CD4-positive, alpha-beta T cell treated with Interleukin-10 for 1 hour (primary cell): ENCODE results near the gene ZBTB20.

Experiments
- DNase-seq: peaks from one replicate; pipeline ENCODE4 v3.0.0-alpha.2; 2020

The ZBTB20 gene

DNA sequence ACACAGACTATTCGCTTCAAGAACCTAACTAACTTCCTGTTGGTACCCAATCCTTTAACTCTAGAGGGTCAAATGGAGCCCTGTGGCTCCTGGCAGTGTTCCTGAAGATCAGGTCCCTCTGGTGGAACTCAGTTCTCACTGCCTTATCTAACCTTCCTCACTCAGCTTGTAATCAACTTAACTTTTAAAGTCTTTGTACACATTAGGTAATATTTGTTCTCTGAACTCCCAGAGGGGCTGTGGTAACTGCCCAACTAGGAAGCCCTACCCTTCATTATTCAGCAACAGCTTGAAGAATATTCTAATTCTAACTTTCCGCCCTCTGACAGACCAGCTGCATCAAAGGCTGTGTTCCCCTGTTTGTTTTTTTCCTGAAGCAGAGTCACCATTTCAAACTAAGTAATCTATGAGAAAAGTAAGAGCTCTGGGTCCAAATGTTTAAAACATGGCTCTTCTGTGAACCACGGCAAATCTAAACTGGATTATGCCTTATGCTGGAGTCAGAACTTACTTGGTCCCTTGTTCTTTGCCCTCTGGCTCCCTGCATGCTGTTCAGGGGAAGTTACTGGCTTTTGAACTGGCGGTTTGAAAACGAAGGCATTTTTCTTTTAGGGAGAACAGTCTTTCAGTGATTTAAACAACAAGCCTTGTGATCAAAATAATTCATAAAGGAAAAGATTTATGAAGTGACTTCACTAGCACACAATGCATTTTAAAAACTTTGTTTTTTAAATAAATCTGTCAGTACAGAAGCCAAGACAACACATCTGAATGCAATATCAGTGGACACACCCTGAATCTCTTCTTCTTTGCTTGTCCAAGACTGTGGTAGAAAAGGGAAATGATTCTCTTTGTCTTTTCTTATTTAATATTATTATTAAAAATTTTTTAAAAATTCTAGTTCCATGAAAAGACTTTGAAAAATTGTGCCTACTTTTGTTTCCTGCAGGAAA is 487.7 kb downstream of the ZBTB20 start:
- no peak for DNase-seq

DNA sequence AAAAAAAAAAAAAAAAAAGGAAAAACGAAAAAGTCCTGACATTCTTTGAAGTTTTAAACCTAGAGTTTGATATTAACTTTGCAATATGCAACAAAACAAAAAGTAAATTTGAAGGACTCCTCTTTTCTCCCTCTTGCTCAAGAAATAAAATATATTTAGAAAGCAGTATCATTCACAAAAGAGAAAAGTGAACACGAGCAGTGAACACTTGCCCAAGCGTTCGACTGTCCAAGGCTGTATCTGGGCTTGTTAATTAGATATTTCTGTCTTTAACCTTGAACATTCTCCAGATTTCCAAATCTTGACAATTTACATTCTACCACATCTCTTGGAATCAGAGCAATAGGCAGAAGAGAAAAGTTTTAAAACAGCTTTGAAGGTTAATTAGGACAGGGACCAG is 495.5 kb downstream of the ZBTB20 start:
- no peak for DNase-seq

DNA sequence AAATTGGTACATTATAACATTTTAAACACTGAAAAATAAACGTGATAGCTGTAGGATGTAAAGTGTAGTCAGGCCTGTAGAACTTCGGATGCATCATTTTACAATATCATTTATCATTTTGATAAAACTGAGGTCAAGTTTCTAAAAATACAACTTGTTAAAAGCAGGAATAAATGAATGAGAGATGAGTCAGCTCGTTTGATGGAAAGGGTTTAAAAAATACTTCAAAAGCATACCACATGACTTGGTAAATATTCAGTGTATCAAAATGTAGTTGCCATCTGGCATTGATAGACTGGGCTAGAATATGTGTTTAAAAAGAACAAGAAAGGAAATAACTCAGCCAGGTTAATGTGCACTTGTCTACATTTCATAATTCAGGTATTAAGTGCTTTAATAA is 496.3 kb downstream of the ZBTB20 start:
- no peak for DNase-seq

DNA sequence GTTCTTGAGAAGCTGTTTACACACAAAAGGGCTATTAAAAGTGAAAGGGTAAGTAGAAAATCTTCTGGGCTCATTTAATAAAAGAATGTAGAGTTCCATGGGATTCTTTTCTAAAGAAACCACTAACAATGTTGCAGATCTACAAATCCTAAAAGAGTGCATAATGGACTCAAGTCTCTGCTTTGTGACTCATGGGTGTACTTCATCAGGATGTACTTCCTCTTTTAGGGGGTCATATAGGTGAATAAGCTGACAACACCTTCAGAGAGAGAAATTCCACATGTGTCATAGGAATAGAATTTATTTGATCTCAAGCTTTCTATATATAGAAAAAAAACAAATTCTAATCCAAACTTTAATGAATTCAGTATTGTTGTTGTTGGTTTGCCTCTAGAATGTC is 497.8 kb downstream of the ZBTB20 start:
- no peak for DNase-seq

DNA sequence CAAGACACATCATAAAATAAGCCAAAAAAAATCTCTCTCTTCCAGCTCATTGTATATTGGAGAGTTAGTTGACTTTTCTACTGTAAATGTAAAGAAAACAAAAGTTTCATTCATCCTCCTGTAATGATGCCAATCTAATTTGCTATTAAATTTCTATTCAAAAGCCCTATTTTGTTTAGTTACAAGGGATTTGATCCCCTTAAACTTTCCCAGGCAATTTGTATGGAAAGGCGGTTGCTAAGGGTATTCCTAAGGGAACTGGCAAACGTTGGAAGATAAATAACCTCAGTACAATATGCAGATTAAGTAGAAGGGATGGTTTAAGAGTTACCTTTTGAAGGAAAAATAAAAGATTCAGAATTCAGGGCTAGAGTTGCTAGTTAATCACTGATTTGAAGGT is 500.6 kb downstream of the ZBTB20 start:
- DNase-seq: no peak

DNA sequence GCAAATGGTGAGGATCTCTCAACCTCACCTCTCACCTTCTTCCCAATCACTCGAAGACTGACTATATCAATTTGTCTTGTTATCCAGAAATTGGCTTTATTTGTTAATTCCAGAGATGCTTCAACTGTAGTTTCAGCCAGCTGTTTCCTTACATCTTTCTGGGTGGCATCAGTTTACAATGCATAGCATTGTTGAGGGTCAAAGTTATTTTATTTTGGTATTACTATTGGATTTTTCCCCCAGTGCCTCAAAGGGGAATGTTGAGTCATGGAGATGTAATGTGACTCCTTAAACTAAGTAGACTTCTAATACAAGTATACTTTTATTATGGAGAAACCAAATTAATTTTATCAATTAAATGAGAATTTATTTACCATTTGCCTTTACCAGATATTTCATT is 501.7 kb downstream of the ZBTB20 start:
- no peak for DNase-seq

DNA sequence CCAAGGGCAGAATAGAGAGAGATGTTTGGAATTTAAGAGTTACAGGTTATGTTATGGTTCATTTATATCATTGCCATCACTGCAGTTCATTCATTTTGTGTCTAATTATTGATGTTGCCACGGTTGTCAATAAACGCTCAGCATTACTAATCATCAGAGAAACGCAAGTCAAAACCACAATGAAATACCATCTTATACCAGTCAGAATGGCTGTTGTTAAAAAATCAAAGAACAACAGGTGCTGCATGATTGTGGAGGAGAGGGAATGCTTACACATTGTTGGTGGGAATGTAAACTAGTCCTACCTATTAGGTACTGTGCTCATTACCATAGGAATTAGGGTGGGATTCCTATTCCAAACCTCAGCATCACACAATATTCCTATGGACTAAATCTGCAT is 502.7 kb downstream of the ZBTB20 start:
- DNase-seq: no peak

DNA sequence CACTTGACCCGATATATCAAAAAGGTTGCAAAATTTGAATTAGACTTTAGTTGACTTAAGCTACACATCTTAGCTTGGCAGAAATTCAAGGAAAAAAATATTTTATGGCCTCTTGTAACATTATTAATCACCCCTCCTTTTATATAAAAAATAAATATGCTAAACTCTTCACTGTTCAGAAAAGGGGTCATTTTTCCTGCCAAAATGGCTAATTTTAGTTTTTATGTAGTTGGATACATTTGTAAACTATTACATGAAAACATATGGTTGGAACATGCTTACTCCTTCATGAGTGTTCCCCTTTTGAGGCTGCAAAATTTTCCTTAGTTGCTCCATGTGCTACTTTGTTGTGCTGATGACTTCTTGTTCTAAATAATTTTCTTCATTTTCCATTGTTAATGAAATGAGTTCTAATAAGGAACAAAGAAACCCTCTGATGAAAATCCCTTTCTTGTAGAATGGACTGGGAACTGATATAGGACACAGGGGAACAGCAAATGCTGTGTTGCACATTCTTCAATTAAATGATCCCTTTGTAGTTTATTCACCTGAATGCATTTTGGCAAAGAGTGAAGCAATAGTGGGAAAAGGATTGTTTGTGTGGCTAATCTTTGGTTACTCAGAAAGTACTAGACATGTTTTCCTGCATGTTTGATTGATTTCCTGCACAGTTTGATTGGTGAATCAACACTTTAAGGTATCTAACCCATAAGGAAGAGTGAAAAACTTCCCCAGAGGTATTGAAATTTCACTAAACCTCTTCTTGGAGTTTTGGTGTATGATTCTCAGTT is 503.9 kb downstream of the ZBTB20 start:
- DNase-seq: no peak

DNA sequence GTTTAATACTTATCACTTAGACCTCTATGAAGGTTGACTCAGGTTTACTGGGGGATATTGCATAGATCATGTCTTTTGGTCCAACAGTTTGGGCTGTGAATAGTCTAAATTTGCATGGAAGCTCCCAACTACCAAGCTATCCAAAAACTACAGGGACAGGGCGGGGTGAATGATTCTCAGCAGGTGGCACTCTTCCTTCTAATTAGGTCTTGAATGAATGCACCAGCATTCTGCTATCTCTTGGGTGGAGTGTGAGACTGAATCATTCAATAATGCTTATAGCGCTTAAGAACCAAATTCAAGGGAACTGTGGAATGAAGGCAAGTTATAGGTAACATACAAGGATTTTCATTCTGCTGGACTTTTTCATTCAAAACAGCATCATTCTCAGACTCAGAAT is 507.0 kb downstream of the ZBTB20 start:
- DNase-seq: no peak

DNA sequence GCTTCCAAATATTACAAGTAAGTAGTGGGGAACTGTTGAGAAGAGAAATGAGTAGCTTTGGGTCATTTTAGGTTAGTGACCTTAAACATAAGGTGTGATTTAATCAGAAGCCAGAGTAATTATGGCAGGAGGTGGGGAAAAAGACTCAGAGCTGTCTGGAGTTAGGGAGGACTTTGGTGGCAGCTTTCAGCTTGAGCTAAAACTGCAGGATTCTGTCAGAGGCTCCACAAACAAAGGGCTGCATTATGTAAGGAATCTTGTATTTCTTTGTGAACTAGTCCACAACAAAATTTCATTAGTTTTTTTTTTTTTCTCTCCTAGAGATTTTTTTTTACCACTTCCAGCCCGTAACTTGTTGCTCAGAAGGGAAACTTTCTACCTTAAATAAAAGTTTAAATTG is 507.9 kb downstream of the ZBTB20 start:
- DNase-seq: no peak

DNA sequence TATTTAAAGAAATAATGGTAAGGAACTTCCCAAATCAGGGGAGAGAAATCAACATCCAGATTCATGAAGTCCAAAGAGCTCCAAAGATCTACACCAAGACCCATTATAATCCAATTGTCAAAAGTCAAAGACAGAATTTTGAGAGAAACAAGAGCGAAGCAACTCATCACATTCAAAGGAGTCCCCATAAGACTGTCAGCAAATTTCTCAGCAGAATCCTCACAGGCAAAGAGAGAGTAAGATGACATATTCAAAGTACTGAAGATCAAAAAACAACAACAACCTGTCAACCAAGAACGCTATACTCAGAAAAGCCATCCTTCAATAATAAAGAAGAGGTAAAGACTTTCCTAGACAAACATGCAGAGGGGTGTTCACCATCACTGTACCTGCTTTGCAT is 511.2 kb downstream of the ZBTB20 start:
- DNase-seq: no peak

DNA sequence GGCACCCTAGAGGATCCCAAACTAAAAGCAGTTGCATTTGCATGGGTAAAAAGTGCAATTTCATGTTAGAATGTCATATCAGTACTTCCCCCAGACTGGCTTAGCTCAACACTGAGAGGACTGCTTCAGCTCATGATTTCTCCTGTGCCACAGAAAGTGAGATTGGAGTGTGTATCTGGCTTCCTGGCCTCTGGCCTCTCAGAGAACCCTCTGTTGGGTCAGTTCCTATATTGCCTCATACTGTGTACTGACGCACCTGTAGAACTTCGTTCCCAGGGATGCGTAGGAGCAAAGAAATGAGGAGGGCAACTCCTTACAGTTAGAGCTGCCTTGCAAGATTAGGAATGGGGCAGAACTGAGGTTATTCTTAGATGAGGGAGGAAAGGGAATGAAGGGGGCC is 512.5 kb downstream of the ZBTB20 start:
- DNase-seq: no peak

DNA sequence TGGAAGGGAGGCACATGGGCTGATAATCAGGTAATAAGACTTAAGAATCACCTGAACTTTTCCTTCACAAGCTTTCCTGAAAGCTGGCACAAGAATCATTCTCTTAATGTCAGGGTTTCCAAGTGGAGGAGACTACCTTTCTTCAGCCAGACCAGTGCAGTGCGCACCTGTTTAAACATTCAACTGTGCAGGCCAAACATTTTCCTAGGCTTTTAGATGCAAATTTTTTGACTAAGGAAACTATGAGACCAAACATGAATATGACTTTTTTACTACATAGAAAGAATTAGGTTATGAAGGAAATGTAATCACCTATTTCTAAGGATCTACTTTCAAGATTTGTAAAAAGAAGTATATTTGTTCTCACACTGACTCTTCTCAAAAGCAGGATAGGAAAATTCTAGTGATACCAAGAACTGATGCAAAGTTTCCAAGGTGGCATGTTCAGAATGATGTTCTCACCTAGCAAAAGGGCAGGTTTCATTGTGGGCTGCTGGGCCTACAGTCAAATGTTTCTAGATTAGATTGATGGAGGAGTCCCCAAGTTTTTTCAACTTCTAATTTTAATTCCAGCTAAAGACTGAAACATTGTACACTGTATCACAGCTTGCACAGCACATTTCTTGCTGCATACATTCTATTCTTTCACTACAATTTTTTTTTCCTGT is 514.2 kb downstream of the ZBTB20 start:
- no peak for DNase-seq

DNA sequence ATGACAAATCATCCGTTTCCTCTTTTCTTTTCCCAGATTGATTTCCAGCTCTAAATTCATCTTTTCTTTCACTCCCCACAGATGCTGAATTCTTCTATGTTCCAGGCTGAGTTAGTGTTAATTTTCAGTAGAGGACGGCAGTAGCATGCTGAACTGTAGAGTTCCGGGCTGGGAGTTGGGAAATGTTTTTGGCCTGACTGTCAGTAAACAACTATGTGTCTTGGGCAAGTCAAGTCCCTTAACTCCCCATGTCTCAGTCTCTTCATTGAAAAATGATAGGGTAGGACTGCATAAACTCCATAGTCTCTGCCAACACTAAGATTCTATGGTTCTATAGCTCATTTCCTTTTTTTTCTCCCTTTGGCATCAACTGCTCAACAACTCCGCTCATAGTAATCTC is 519.3 kb downstream of the ZBTB20 start:
- no peak for DNase-seq

DNA sequence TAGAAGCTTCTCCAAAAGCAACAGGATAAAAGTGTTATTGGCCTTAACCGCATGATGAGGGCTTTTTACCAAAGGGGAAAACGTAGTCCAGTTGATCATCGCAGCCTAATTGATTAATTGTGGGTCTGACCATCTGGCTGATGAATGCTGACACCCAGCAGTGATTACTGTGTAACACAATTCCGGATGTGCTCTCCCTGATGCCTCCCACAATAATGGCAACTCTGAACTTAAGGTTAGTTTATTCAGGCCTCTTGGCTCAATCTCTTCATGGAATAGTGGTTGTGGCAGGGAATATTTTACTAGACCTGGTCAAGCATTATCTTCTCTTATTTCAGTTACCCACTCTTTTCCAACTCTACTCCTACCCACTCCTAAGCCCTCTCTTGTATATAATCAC is 520.3 kb downstream of the ZBTB20 start:
- no peak for DNase-seq

DNA sequence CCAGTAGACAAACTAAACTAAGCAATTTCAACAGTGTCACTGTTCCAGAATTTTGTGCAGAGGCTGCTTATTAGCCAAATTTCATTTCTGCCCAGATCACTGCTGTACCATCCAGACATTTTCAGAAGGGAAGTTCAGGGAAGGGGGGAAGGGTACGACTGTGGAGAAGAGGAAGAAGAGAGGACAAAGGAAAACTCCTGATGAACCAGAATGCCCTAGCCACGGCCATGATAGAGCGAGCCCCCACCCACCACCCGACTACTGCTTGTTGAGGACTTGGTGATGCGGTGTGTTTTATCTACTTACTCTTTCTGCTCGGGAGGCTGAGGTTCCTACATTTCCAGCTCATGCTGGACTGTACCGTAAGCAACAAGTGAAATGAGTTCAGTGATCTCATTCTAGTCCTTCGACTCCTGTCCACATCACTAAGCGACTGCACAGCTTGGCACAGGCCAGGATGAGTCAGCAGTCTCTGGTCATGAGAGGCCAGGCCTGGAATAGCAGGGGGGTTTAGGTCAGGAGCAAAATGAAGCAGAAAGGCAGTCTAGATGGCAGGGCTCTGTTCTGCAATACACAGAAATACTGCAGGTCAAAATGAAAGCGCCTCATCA is 522.4 kb downstream of the ZBTB20 start:
- DNase-seq: no peak

DNA sequence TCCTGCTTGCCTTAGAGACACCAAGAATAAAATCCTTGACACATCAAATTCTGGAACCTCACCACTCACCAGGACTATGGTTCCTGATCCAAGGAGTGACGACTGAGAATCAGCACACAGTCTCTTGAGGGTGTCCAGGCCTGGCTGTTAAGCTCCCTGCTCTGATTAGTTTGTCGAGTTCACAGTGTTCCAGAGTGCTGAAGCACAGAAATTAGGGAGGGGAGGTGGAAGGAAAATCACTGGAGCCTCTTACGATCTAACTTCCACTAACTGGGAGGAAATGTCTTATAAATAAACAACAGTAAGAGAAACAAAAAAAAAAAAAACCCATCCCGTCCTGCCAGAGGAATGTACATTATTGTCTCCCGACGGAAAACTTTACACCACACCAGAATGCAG is 523.0 kb downstream of the ZBTB20 start:
- no peak for DNase-seq

DNA sequence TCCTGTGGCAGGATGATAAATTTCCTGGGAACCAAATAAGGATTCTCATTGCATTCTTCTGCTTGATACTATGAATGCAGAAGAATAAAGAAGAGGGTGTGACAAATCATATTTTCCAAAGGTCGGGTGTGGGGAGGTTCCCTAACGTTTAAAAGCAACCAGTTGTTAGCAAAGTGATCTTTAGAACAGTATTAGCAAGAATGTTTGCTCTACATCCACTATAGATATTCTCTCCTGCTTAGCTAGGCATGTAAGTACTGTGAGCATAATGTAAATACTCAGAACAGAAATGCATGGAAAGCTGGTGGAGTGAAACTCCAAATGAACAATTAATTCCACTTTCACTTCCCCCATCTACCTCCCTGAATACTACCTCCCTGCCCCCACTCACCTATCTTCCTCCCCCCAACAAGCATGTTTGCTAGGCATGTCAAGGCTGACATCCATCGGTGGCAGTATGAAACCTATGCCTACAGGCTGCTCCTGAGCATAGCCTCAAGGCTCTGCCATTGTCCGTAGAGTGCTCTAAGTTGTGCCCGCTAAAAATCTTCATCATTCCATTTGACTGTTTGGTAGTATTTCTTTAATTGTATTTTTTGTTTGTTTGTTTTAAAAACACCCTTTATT is 523.6 kb downstream of the ZBTB20 start:
- DNase-seq: no peak

DNA sequence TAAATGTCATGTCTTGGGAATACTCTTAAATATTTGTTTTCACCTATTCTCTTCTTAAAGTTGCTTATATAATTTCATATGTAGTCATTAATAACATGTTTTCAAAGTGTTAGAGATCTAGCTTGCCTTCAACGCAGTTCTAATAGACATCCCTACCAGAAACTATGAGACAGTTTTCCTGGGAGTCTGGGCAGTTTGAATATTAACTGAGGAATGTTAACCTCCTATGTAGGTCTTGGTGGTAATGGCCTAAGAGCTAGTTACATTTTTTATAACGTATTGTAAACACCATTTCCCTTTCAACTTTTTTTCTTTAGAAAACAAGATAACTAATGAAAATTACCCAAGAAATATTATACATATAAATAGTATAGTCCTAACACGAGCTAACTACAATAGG is 525.1 kb downstream of the ZBTB20 start:
- DNase-seq: no peak

DNA sequence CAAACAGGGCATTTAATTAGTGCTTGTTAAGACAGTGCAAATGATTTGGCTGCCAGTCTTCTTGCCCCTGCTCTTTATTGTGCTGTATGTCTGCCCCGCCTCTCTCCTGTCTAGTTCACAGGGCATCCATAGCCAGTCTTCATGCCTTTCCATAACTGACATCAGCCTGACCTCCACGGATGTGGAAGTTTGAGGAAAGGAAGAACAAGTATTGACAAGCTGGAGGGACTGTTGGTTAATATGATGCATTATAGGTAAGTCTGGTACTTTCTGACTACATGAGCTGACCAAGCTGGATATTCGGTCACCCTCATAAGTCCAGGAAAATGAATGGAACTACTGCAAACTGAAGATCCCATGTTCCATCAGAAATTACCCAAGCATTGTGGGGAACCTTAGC is 527.3 kb downstream of the ZBTB20 start:
- DNase-seq: no peak

DNA sequence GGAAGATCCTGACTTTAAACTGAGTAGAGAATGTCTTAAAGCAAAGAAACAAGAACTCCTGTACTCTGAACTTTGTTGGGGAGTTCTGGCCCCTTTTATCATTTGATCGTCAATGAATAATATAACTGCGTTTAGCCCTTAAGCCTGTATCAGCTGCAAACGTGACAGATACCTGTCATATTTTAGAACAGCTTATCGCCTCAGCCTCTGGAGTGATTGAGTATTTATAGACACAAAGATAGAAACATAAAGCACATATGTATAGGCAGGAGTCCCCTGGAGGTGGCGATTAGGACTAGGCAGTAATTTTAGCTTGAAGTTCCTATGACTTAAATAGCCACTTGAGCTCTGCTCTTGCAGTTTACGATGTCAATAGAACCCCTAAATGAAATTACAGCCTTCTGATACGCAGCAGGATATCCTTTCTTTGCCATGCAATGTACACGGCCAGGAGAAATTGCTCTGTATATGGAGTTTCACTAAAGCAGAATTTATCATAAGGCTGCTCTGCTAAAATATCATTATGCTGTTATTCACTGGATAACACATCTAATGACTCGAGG is 531.5 kb downstream of the ZBTB20 start:
- no peak for DNase-seq

DNA sequence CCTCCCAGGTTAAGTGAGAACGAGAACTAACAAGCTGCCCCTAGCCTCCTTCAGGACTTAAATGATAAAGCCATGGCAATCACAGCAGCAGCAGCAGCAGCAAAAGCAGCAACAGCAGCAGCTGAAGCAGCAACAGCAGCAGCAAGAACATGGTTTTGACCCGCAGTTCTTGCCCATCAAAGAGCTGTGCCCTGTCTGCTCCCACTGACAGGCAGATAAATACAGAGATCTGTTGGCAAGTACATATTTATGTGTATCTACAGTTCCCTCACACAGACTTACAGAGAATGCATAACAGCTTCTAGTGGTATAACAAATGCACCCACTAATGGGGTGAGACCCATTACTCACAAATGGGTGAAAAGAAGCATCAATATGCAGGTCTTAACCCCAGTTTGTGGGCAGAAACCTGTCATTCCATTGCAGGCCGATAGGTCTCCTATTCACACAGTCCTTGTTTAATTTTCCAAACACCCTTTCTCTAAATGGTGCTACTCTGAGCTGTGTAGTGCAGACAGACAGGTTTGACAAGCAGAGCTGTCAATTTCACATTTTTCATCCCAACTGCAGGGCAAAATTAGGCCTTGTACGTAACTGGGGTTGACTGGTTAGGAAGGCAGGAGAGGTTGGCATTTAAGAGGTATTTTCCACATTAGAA is 537.0 kb downstream of the ZBTB20 start:
- DNase-seq: no peak
